DND-41 (cell line): ENCODE data around the gene CHMP2A.
A peak's percentile ranks its signal among the peaks of the same experiment; 100 is the strongest.

ENCODE experiments used
- ATAC-seq: fragments of 200-7000 bp; cut with Tn5 transposase; 3 replicates; pipeline ENCODE4 v1.9.1; 2021; ENCODE audit warnings: low read depth; ENCODE audit not compliant: insufficient read depth
- DNase-seq: peaks from one replicate; pipeline ENCODE4 v3.0.0-alpha.2; 2020
- H2AFZ ChIP-seq: 2 replicates; pipeline ENCODE4 v1.6.0; 2012; ENCODE audit warnings: low read depth, low read length
- H3K27ac ChIP-seq: 2 replicates; pipeline ENCODE4 v1.5.1; 2012; ENCODE audit warnings: low read length, inconsistent platforms
- H3K27me3 ChIP-seq: fragments of 200-600 bp; sonication (generic); 2 replicates; pipeline ENCODE4 v1.6.0; 2012; ENCODE audit warnings: low read length, mild to moderate bottlenecking, inconsistent platforms; ENCODE audit not compliant: insufficient read depth, poor library complexity
- H3K36me3 ChIP-seq: 2 replicates; pipeline ENCODE4 v1.5.1; 2012; ENCODE audit warnings: low read length, inconsistent platforms; ENCODE audit not compliant: insufficient read depth
- H3K4me1 ChIP-seq: 2 replicates; pipeline ENCODE4 v1.5.1; 2012; ENCODE audit warnings: mild to moderate bottlenecking, low read length; ENCODE audit not compliant: insufficient read depth
- H3K4me2 ChIP-seq: 2 replicates; pipeline ENCODE4 v1.6.0; 2012; ENCODE audit warnings: mild to moderate bottlenecking, moderate library complexity, low read length, inconsistent platforms; ENCODE audit not compliant: insufficient read depth
- H3K4me3 ChIP-seq, 2 experiments: fragments of 200-600 bp in 1 of 2; shearing (Covaris generic) in 1 of 2; 2 replicates each; pipeline ENCODE4 v1.5.1; 2012 to 2016; ENCODE audit warnings: inconsistent platforms in 2 of 2, low read length in 2 of 2, mild to moderate bottlenecking in 2 of 2, low read depth in 1 of 2, moderate library complexity in 1 of 2
- H3K79me2 ChIP-seq: 2 replicates; pipeline ENCODE4 v1.6.0; 2012; ENCODE audit warnings: low read length, inconsistent platforms; ENCODE audit not compliant: insufficient read depth
- H3K9ac ChIP-seq: 2 replicates; pipeline ENCODE4 v1.6.0; 2012; ENCODE audit warnings: low read depth, mild to moderate bottlenecking, inconsistent platforms, low read length, moderate library complexity
- H3K9me3 ChIP-seq: 2 replicates; pipeline ENCODE4 v1.5.1; 2012; ENCODE audit warnings: low read length, moderate library complexity, mild to moderate bottlenecking, inconsistent platforms; ENCODE audit not compliant: insufficient read depth, severe bottlenecking
- H4K20me1 ChIP-seq: 2 replicates; pipeline ENCODE4 v1.6.0; 2012; ENCODE audit warnings: low read length; ENCODE audit not compliant: insufficient read depth
- CTCF ChIP-seq: IDR thresholded peaks from 2 replicates; pipeline ENCODE4 v1.5.1; 2012; ENCODE audit warnings: borderline replicate concordance, low read length, moderate library complexity, mild to moderate bottlenecking; ENCODE audit not compliant: poor library complexity, severe bottlenecking; ENCODE audit errors: extremely low read depth
- EZH2 ChIP-seq: IDR thresholded peaks from 3 replicates; pipeline ENCODE4 v1.6.1; 2012; ENCODE audit warnings: borderline replicate concordance, low read depth, mild to moderate bottlenecking, moderate library complexity, low read length, inconsistent platforms; ENCODE audit not compliant: severe bottlenecking

The CHMP2A gene

GRCh38 chr19:58566989-58567388 lies 12.1 kb upstream of the CHMP2A start:
- DNase-seq (peak; percentile 2), ATAC-seq (no peak)

GRCh38 chr19:58563823-58564222 lies 8.9 kb upstream of the CHMP2A start:
- Histone ChIP-seq H4K20me1 (0 out of 2 replicates have a peak, but pooled peaks cover 5% of the 10 kb centered on the region), H3K36me3 (peaks cover 24% of the 10 kb centered on the region), H3K27ac (no peak overlapping the region), H3K27me3 (no peaks in the 10 kb centered on the region), H2AFZ (no peak overlapping the region), H3K4me3 (no peak overlapping the region), H3K79me2 (peaks cover 38% of the 10 kb centered on the region), H3K9ac (no peak overlapping the region), H3K4me2 (no peak overlapping the region), H3K4me1 (peaks cover 16% of the 10 kb centered on the region), H3K9me3 (no peaks in the 10 kb centered on the region)
- TF ChIP-seq CTCF (no peak), EZH2 (no peak)
- ATAC-seq (no peak), DNase-seq (no peak)

More at GRCh38 chr19:58566989-58567388, 12.1 kb upstream of the CHMP2A start:
- 0 out of 2 replicates have a peak, but pooled peaks cover 5% of the 10 kb centered on the region for H4K20me1 ChIP-seq
- H3K79me2 ChIP-seq = peaks cover 16% of the 10 kb centered on the region
- TF ChIP-seq CTCF = no peak
- no peak for TF ChIP-seq EZH2
- no peak overlapping the region for H3K27ac ChIP-seq
- no peaks in the 10 kb centered on the region for H3K27me3 ChIP-seq
- peaks cover 9% of the 10 kb centered on the region for H3K4me1 ChIP-seq
- H3K4me2 ChIP-seq = no peak overlapping the region
- H3K4me3 ChIP-seq = no peak overlapping the region
- H3K36me3 ChIP-seq = peaks cover 43% of the 10 kb centered on the region
- no peak overlapping the region for H2AFZ ChIP-seq
- no peak overlapping the region for H3K9ac ChIP-seq
- H3K9me3 ChIP-seq = no peaks in the 10 kb centered on the region

- H3K9me3 ChIP-seq = no peaks in the 10 kb centered on the region
- DNase-seq (no peak), ATAC-seq (no peak)
- no peak overlapping the region for H3K27ac ChIP-seq
- H3K9ac ChIP-seq = no peak overlapping the region
- H3K4me1 ChIP-seq = peaks cover 16% of the 10 kb centered on the region
- H3K27me3 ChIP-seq = no peaks in the 10 kb centered on the region
- H3K4me3 ChIP-seq = no peak overlapping the region
- TF ChIP-seq CTCF = no peak
- TF ChIP-seq EZH2 = no peak
- peaks cover 43% of the 10 kb centered on the region for H3K79me2 ChIP-seq
- H3K4me2 ChIP-seq = no peak overlapping the region
- H2AFZ ChIP-seq = no peak overlapping the region
- peaks cover 6% of the 10 kb centered on the region; the same call in 1 of the 2 replicates for H4K20me1 ChIP-seq
- H3K36me3 ChIP-seq = peaks cover 24% of the 10 kb centered on the region
These were observed 8.2 kb upstream of the CHMP2A start for GRCh38 chr19:58563034-58563573.
